Ovary (tissue), 9 donors: ENCODE measurements around the gene OLFML2B. TPM values are rescaled to one million over a fixed set of nuclear protein-coding genes. Genes with fewer than 3 reads are reported as not detected.
"Not testable (repeated sequence)": the region's sequence is repeated elsewhere in the genome, so short reads cannot be mapped to it uniquely, and the experiment has no call there.

Source experiments
- DNase-seq, 5 donors: peaks; one replicate each; pipeline ENCODE4 v3.0.0-alpha.2; 2019 to 2020
- H3K27ac ChIP-seq, 2 donors: fragments of 200-600 bp; one replicate each; pipeline versions ENCODE4 v1.5.1 to v1.8.0; 2019 to 2022
- H3K27me3 ChIP-seq: fragments of 200-600 bp; one replicate; pipeline ENCODE4 v1.8.0; 2022
- H3K36me3 ChIP-seq: fragments of 200-600 bp; sonication (generic); one replicate; pipeline ENCODE4 v1.5.1; 2019
- H3K4me1 ChIP-seq: one replicate; pipeline ENCODE4 v1.8.1; 2013; ENCODE audit warnings: mild to moderate bottlenecking, moderate library complexity; ENCODE audit not compliant: insufficient read depth
- H3K4me3 ChIP-seq: fragments of 200-600 bp; sonication (generic); one replicate; pipeline ENCODE4 v1.5.1; 2017
- H3K9me3 ChIP-seq, 2 donors: fragments of 200-600 bp in 1 of 2; sonication (generic) in 1 of 2; one replicate each; pipeline versions ENCODE4 v1.5.1 to v1.8.1; 2013 to 2019; ENCODE audit warnings: mild to moderate bottlenecking in 1 of 2, moderate library complexity in 1 of 2
- CTCF ChIP-seq, 3 donors: fragments of 450-650 bp in 2 of 3; fragments of 200-600 bp in 1 of 3; IDR thresholded peaks; one replicate each; pipeline versions ENCODE4 v1.5.1 to v1.8.0; 2016 to 2022; ENCODE audit warnings: antibody characterized with exemption in 3 of 3, mild to moderate bottlenecking in 1 of 3
- EP300 ChIP-seq: sonication (generic); formaldehyde crosslinking; IDR thresholded peaks from one replicate; pipeline ENCODE4 v1.6.1; 2017; ENCODE audit warnings: antibody characterized with exemption
- POLR2A ChIP-seq: fragments of 450-650 bp; IDR thresholded peaks from one replicate; pipeline ENCODE4 v1.6.1; 2017; ENCODE audit warnings: antibody characterized with exemption, mild to moderate bottlenecking, moderate library complexity
- WGBS, 3 donors: extraction: QIAGEN DNeasy Blood & Tissue Kit in 1 of 3; methylation state at CpG; one replicate each; pipeline versions ENCODE4 v1.1.5 to v1.1.7; 2013 to 2017; 5-methylcytosine and 5-hydroxymethylcytosine counted together
- intact Hi-C, 4 donors: fragments of 100-400 bp; cut with DNase I; formaldehyde crosslinking; loops; one replicate each; pipeline versions ENCODE4 v1.11.0 to v1.15.1; 2022 to 2023
- polyA plus RNA-seq, 2 donors: library from polyadenylated mRNA; stranded (reverse); fragments of 200-250 nt in 1 of 2; fragments of 350-450 nt in 1 of 2; fragmentation: Illumina TruSeq in 1 of 2; extraction: RNeasy Lipid Tissue Mini Kit (QIAGEN cat#74804) in 1 of 2; gene quantifications; one replicate each; pipeline ENCODE4 v1.2.3, GENCODE V29; 2013 to 2014
- total RNA-seq, 7 donors: library from RNA; depleted of rRNA in 2 of 7; stranded (reverse); fragments of >200 nt in 2 of 7; fragmentation: NEBNext Ultra II Directional in 3 of 7; extraction: Animal tissue kit (Norgen Biotek cat#: 25700) in 3 of 7; gene quantifications; one replicate each; pipeline versions ENCODE4 v1.1.0 to v1.2.4, GENCODE V29; 2016 to 2023
- donor health status: DM: no; HTN: no; CAD: no; lungs with moderate emphysema.
- donor health status: DM: no; HTN: no; CAD: no.
- donor health status: Bipolar disorder and iron deficiency.
- donor health status: DM: yes; HTN: yes; CAD: no.
- donor health status: DM: no; HTN: no; CAD: no.
- donor health status: DM: yes; HTN: yes; CAD: no.

The OLFML2B gene
- total and polyA plus RNA-seq, 9 donors, result 1.0 to 37.6 (median 5.1) TPM

GRCh38 chr1:162069334-162070093 lies 45.8 kb upstream of the OLFML2B start, which contains the start of gene NOS1AP:
Gene NOS1AP (plus strand): TSS chr1:162069691. CDS start chr1:162070178, 487 bp downstream.
- intact Hi-C loops, result no loop called here
- no peaks in the 10 kb centered on the region for H3K36me3 ChIP-seq
- no peak within 1 kb of the TSS for H3K27ac ChIP-seq
- H3K4me3 ChIP-seq, result peak within 1 kb of the TSS; percentile 48
- peak; percentile 23 to 67 (median 48) for DNase-seq
- H3K9me3 ChIP-seq, result no peaks in the 10 kb centered on the region
- no peak for TF ChIP-seq POLR2A
- no peak for TF ChIP-seq EP300
- no peak for TF ChIP-seq CTCF (IDR thresholded peaks at IDR 0.05)
- WGBS, 3 donors, result 1% methylated on average over 32 to 95 of the region's 95 CpGs
- no peaks in the 10 kb centered on the region for H3K27me3 ChIP-seq
- H3K4me1 ChIP-seq, result peaks cover 5% of the 10 kb centered on the region

- H3K27me3 ChIP-seq, result no peaks in the 10 kb centered on the region
- no peaks in the 10 kb centered on the region for H3K9me3 ChIP-seq
- peaks cover 5% of the 10 kb centered on the region for H3K4me1 ChIP-seq
- TF ChIP-seq CTCF (IDR thresholded peaks at IDR 0.05) (no peak), POLR2A (no peak), EP300 (no peak)
- no peak for DNase-seq
- no peak overlapping the region for H3K27ac ChIP-seq
- no peak overlapping the region for H3K4me3 ChIP-seq
- H3K36me3 ChIP-seq, result no peaks in the 10 kb centered on the region
- intact Hi-C loops, result no loop called here
- 91 to 93% (median 92%) methylated on average over 4 of the region's 4 CpGs for WGBS, 3 donors
These were observed 44.6 kb upstream of the OLFML2B start for GRCh38 chr1:162068301-162068700.

GRCh38 chr1:162067466-162067865 lies 43.8 kb upstream of the OLFML2B start:
- no peak for DNase-seq
- intact Hi-C loops, result no loop called here
- WGBS, 3 donors, result 51 to 64% (median 57%) methylated on average over 1 of the region's 1 CpG

GRCh38 chr1:162066836-162067235 lies 43.2 kb upstream of the OLFML2B start:
- WGBS, 3 donors, result 60 to 74% (median 66%) methylated on average over 4 of the region's 4 CpGs
- H3K27ac ChIP-seq, DNase-seq, H3K4me3 ChIP-seq, H3K9me3 ChIP-seq, H3K4me1 ChIP-seq, H3K36me3 ChIP-seq, intact Hi-C loops, H3K27me3 ChIP-seq: not testable (repeated sequence)

More at GRCh38 chr1:162067466-162067865, 43.8 kb upstream of the OLFML2B start:
- H3K27me3 ChIP-seq, result no peaks in the 10 kb centered on the region
- no peaks in the 10 kb centered on the region for H3K36me3 ChIP-seq
- H3K27ac ChIP-seq, result no peak overlapping the region
- no peak overlapping the region for H3K4me3 ChIP-seq
- H3K4me1 ChIP-seq, result peaks cover 5% of the 10 kb centered on the region
- no peaks in the 10 kb centered on the region for H3K9me3 ChIP-seq
- no peak for TF ChIP-seq CTCF (IDR thresholded peaks at IDR 0.05)
- TF ChIP-seq EP300, result no peak
- no peak for TF ChIP-seq POLR2A

- H3K4me1 ChIP-seq, result peaks cover 2% of the 10 kb centered on the region
- H3K9me3 ChIP-seq, result no peaks in the 10 kb centered on the region
- H3K36me3 ChIP-seq, result no peaks in the 10 kb centered on the region
- no peak overlapping the region for H3K4me3 ChIP-seq
- intact Hi-C loops, result no loop called here
- 82 to 91% (median 84%) methylated on average over 2 of the region's 2 CpGs for WGBS, 3 donors
- no peak for DNase-seq
- no peak overlapping the region for H3K27ac ChIP-seq
- no peaks in the 10 kb centered on the region for H3K27me3 ChIP-seq
- TF ChIP-seq EP300 (no peak), POLR2A (no peak), CTCF (IDR thresholded peaks at IDR 0.05) (no peak)
These were observed 41.3 kb upstream of the OLFML2B start for GRCh38 chr1:162065016-162065415.
